Bronchial epithelial cell (primary cell): ENCODE data around the gene SHANK2. TPM values are rescaled to one million over a fixed set of nuclear protein-coding genes. Genes with fewer than 3 reads are reported as not detected.

Experiments
- DNase-seq: peaks from one replicate; pipeline ENCODE4 v3.0.0-alpha.2; 2010; ENCODE audit warnings: low read depth
- FAIRE-seq: peaks from 2 replicates; lab custom pipeline; 2011; peaks lifted over from hg19 to GRCh38; lab: Jason Lieb, UNC
- H3K27me3 ChIP-seq: 2 replicates; pipeline ENCODE4 v1.5.1; 2011; ENCODE audit warnings: low read length; ENCODE audit not compliant: control insufficient read depth, insufficient read depth
- H3K36me3 ChIP-seq: 2 replicates; pipeline ENCODE4 v1.5.1; 2011; ENCODE audit warnings: low read length; ENCODE audit not compliant: control insufficient read depth, insufficient read depth
- H3K4me3 ChIP-seq: 2 replicates; pipeline ENCODE4 v1.5.1; 2011; ENCODE audit warnings: mild to moderate bottlenecking, low read depth, low read length, control low read depth
- total RNA-seq: library from RNA; depleted of rRNA; stranded (reverse); fragments of >200 nt; gene quantifications from 2 replicates; pipeline ENCODE4 v1.2.1, GENCODE V29; 2014
- TF ChIP-seq, protein P1 (sequence below): IDR thresholded peaks from 2 replicates; pipeline ENCODE4 v1.5.1; 2011; ENCODE audit warnings: mild to moderate bottlenecking, moderate library complexity, low read length, control low read depth, inconsistent platforms; ENCODE audit not compliant: insufficient read depth, severe bottlenecking

Gene SHANK2
- total RNA-seq, 1 donor from 2014 or later, result 6.6 TPM

DNA sequence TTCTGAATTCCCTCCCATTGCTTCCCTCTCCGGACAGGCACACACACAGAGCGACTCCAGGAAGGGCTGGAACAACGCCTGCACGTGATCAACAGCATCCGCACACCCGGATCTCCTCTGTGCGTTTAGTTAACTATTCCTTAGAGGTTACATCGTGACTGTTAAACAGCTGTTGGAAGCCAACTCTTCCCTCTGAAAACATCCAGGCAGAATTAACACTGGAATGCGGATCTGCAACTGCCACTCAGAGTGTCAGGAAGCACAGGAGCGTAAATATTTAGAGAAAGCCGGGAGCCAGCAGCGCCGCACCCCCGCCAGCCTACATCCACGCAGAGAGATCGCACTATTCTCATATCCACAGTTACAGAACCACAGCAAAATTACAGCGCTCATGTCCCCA, 46.2 kb downstream of the SHANK2 start:
- FAIRE-seq (no peak), DNase-seq (no peak)
- Histone ChIP-seq H3K36me3 (no peaks in the 10 kb centered on the region), H3K4me3 (no peak overlapping the region), H3K27me3 (no peaks in the 10 kb centered on the region)
- TF ChIP-seq, protein P1, sequence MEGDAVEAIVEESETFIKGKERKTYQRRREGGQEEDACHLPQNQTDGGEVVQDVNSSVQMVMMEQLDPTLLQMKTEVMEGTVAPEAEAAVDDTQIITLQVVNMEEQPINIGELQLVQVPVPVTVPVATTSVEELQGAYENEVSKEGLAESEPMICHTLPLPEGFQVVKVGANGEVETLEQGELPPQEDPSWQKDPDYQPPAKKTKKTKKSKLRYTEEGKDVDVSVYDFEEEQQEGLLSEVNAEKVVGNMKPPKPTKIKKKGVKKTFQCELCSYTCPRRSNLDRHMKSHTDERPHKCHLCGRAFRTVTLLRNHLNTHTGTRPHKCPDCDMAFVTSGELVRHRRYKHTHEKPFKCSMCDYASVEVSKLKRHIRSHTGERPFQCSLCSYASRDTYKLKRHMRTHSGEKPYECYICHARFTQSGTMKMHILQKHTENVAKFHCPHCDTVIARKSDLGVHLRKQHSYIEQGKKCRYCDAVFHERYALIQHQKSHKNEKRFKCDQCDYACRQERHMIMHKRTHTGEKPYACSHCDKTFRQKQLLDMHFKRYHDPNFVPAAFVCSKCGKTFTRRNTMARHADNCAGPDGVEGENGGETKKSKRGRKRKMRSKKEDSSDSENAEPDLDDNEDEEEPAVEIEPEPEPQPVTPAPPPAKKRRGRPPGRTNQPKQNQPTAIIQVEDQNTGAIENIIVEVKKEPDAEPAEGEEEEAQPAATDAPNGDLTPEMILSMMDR, result no peak

- Histone ChIP-seq H3K27me3 (no peaks in the 10 kb centered on the region), H3K36me3 (no peaks in the 10 kb centered on the region), H3K4me3 (no peak overlapping the region)
- FAIRE-seq, result peak; percentile 32
- TF ChIP-seq, protein P1, result no peak
- no peak for DNase-seq
Measured at GRCh38 chr11:71204748-71205664, 47.4 kb downstream of the SHANK2 start.

- no peak for DNase-seq
Measured at GRCh38 chr11:71204294-71204693, 48.1 kb downstream of the SHANK2 start.

GRCh38 chr11:71203681-71204080, 48.7 kb downstream of the SHANK2 start:
- Histone ChIP-seq H3K36me3 (no peaks in the 10 kb centered on the region), H3K4me3 (no peak overlapping the region), H3K27me3 (no peaks in the 10 kb centered on the region)
- DNase-seq (no peak), FAIRE-seq (no peak)
- TF ChIP-seq, protein P1, result no peak

More at GRCh38 chr11:71204294-71204693, 48.1 kb downstream of the SHANK2 start:
- Histone ChIP-seq H3K4me3 (no peak overlapping the region), H3K36me3 (no peaks in the 10 kb centered on the region), H3K27me3 (no peaks in the 10 kb centered on the region)
- FAIRE-seq, result no peak
- TF ChIP-seq, protein P1, result no peak

DNA sequence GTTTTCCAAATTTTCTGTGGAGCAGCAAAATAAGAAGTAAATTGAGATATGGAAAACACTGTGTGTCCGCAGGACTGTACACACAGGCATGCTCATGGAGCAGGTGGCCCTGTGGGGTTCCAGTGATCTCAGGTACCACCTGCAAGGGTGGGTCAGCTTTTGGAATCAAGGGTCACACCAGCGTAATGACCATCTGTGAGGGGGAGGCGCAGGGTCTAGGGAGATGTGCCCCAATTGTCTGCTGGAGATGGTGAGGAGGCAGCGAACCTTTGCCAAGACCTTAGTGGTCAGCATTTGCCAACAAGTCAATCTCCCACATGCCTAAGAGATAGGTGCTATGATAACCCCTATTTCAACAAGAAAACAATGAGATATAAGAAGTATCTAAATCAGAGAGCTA, 49.4 kb downstream of the SHANK2 start:
- H3K27me3 ChIP-seq, result no peaks in the 10 kb centered on the region
- H3K36me3 ChIP-seq, result no peaks in the 10 kb centered on the region
- no peak overlapping the region for H3K4me3 ChIP-seq
- DNase-seq (no peak), FAIRE-seq (no peak)
- TF ChIP-seq, protein P1, result no peak

GRCh38 chr11:71202598-71202944, 49.8 kb downstream of the SHANK2 start:
- Histone ChIP-seq H3K4me3 (no peak overlapping the region), H3K36me3 (no peaks in the 10 kb centered on the region), H3K27me3 (no peaks in the 10 kb centered on the region)
- TF ChIP-seq, protein P1, result no peak
- DNase-seq, result no peak
- peak; percentile 64 for FAIRE-seq
